ENCODE results near the gene LTO1.

DNA sequence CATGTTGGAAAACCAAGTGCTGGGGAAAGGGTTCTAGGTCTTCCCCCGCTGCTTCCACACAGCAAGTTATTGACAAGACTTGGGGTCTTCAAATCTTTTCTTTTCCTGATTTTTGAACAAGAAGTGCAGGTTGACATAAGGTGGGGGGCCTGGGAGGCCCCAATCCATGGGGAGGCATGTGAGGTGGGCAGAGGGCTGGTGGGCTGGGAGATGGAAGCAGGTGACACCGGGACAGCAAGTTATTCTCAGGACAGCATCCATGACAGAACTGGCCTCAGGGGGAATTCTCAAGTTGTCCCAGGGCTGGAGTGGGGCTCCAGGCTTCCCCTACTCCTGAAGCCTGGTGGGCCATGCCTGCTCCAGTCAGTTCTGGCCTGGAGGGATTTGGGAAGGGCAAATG lies 23.2 kb upstream of the LTO1 start:
- no peak for TF ChIP-seq CTCF (IDR thresholded peaks at IDR 0.05; ENCODE audit: insufficient read depth, low read depth, low read length)
- no peak for TF ChIP-seq EZH2 (IDR thresholded peaks at IDR 0.05; ENCODE audit: insufficient read depth, low read length)
